Smooth muscle cell (in vitro differentiated cells): ENCODE results near the gene EFEMP2. TPM values are rescaled to one million over a fixed set of nuclear protein-coding genes. Genes with fewer than 3 reads are reported as not detected.

Experiments used
- DNase-seq: peaks from one replicate; lab custom pipeline; 2025; ENCODE audit not compliant: unreplicated experiment; lab: John Stamatoyannopoulos, UW
- H2AFZ ChIP-seq: fragments of 200-600 bp; sonication (generic); 2 replicates; pipeline ENCODE4 v1.6.0; 2016; ENCODE audit warnings: antibody characterized with exemption, low read depth, mild to moderate bottlenecking
- H3F3A ChIP-seq: fragments of 200-600 bp; sonication (generic); 2 replicates; pipeline ENCODE4 v1.6.0; 2017; ENCODE audit warnings: antibody characterized with exemption, low read depth
- H3K27ac ChIP-seq: fragments of 200-600 bp; sonication (generic); 2 replicates; pipeline ENCODE4 v1.5.1; 2016; ENCODE audit warnings: low read depth, mild to moderate bottlenecking
- H3K27me3 ChIP-seq: fragments of 200-600 bp; sonication (generic); 2 replicates; pipeline ENCODE4 v1.6.1; 2016; ENCODE audit warnings: low read depth, mild to moderate bottlenecking
- H3K36me3 ChIP-seq: fragments of 200-600 bp; sonication (generic); 2 replicates; pipeline ENCODE4 v1.5.1; 2016; ENCODE audit warnings: low read depth
- H3K4me1 ChIP-seq: fragments of 200-600 bp; sonication (generic); 2 replicates; pipeline ENCODE4 v1.5.1; 2016; ENCODE audit warnings: low read depth
- H3K4me2 ChIP-seq: fragments of 200-600 bp; sonication (generic); 2 replicates; pipeline ENCODE4 v1.6.0; 2016; ENCODE audit warnings: mild to moderate bottlenecking
- H3K4me3 ChIP-seq: fragments of 200-600 bp; sonication (generic); 2 replicates; pipeline ENCODE4 v1.5.1; 2016; ENCODE audit warnings: mild to moderate bottlenecking
- H3K79me2 ChIP-seq: fragments of 200-600 bp; sonication (generic); 2 replicates; pipeline ENCODE4 v1.6.0; 2016; ENCODE audit warnings: low read depth, mild to moderate bottlenecking
- H3K9ac ChIP-seq: fragments of 200-600 bp; sonication (generic); 2 replicates; pipeline ENCODE4 v1.6.0; 2016; ENCODE audit warnings: low read depth
- H3K9me3 ChIP-seq: fragments of 200-600 bp; sonication (generic); replicated peaks from 2 replicates; pipeline ENCODE4 v1.5.1; 2016; ENCODE audit warnings: low read depth
- H4K20me1 ChIP-seq: fragments of 200-600 bp; sonication (generic); 2 replicates; pipeline ENCODE4 v1.6.0; 2016; ENCODE audit warnings: low read depth
- WGBS: methylation state at CpG from one replicate; pipeline ENCODE4 v1.1.7; 2016; ENCODE audit warnings: low lambda C conversion rate; 5-methylcytosine and 5-hydroxymethylcytosine counted together
- polyA plus RNA-seq: library from polyadenylated mRNA; unstranded; fragments of >200 nt; fragmentation: Nextera tagmentation; extraction: Ambion mirVana; gene quantifications from 2 replicates; pipeline ENCODE4 v1.2.1, GENCODE V29; 2016
- total RNA-seq: library from RNA; depleted of rRNA; stranded (reverse); fragments of >200 nt; gene quantifications from 2 replicates; pipeline ENCODE4 v1.2.3, GENCODE V29; 2014
- TF ChIP-seq, protein P1 (sequence below): fragments of 200-600 bp; sonication (generic); IDR thresholded peaks from 2 replicates; pipeline ENCODE4 v1.5.1; 2017; ENCODE audit warnings: borderline replicate concordance, mild to moderate bottlenecking, antibody characterized with exemption; ENCODE audit not compliant: insufficient read depth, poor library complexity, severe bottlenecking

Gene EFEMP2
- total and polyA plus RNA-seq, 2 experiments from 2014 or later = 99.7 to 362 TPM

DNA sequence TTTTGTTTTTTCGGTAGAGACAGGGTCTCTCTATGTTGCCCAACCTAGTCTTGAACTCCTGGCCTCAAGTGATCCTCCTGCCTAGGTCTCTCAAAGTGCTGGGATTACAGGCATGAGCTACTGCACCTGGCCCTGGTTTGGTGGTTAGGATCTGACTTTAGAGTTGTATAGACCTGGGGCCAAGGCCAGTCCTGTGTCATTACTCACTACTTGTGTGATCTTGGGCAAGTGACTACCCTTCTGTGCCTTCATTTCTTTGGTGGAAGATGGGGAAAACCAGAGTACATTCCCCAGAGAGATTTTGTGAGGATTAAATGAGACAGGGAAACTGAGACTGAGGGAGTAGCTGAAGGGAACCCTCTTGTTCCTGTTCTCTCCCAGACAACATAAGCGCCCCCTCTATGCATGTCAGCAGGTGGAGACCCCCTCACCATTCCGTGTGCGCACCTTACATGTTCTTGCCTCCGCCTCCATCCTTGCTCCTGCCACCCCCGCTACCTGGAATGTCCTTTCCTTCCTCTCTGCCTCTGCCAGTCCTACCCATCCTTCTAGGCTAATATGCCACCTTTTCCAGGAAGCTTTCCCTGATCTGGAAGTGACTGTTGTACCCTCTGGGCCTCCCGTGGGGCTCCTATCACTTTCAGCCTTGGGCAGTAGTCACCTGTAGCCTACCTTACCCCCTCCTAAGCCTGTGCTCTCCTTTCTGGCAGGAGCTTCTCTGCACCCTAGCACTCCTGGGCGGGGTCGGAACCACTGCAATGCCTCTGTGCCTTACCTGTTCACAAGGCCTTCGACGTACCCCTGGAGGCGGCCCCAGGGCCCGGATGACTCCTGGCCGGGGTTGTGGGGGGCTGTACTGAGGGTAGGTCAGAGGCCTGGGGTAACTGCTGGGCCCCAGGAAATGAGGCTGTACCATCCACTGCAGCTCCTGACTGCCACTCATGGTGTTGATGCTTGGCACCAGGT, 23.7 kb upstream of the EFEMP2 start:
- no peak overlapping the region for H2AFZ ChIP-seq
- no peak overlapping the region for H3K4me2 ChIP-seq
- peaks cover 70% of the 10 kb centered on the region for H3K79me2 ChIP-seq
- H3K27ac ChIP-seq = no peak overlapping the region
- H3K9me3 ChIP-seq = no peaks in the 10 kb centered on the region
- WGBS = 97% methylated on average over 14 of the region's 14 CpGs
- no peak for DNase-seq
- H3K4me1 ChIP-seq = peaks cover 12% of the 10 kb centered on the region
- H3F3A ChIP-seq = peaks cover 15% of the 10 kb centered on the region
- H4K20me1 ChIP-seq = peaks cover 64% of the 10 kb centered on the region
- no peak overlapping the region for H3K9ac ChIP-seq
- H3K36me3 ChIP-seq = no peaks in the 10 kb centered on the region
- TF ChIP-seq, protein P1, sequence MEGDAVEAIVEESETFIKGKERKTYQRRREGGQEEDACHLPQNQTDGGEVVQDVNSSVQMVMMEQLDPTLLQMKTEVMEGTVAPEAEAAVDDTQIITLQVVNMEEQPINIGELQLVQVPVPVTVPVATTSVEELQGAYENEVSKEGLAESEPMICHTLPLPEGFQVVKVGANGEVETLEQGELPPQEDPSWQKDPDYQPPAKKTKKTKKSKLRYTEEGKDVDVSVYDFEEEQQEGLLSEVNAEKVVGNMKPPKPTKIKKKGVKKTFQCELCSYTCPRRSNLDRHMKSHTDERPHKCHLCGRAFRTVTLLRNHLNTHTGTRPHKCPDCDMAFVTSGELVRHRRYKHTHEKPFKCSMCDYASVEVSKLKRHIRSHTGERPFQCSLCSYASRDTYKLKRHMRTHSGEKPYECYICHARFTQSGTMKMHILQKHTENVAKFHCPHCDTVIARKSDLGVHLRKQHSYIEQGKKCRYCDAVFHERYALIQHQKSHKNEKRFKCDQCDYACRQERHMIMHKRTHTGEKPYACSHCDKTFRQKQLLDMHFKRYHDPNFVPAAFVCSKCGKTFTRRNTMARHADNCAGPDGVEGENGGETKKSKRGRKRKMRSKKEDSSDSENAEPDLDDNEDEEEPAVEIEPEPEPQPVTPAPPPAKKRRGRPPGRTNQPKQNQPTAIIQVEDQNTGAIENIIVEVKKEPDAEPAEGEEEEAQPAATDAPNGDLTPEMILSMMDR = no peak
- H3K4me3 ChIP-seq = no peak overlapping the region
- H3K27me3 ChIP-seq = no peaks in the 10 kb centered on the region

- H3K4me1 ChIP-seq = peaks cover 11% of the 10 kb centered on the region
- H3K9me3 ChIP-seq = no peaks in the 10 kb centered on the region
- H3K27ac ChIP-seq = no peak overlapping the region
- H3K4me2 ChIP-seq = no peak overlapping the region
- peaks cover 72% of the 10 kb centered on the region for H4K20me1 ChIP-seq
- no peaks in the 10 kb centered on the region for H3K36me3 ChIP-seq
- peaks cover 7% of the 10 kb centered on the region for H3F3A ChIP-seq
- H3K9ac ChIP-seq = no peak overlapping the region
- peaks cover 70% of the 10 kb centered on the region for H3K79me2 ChIP-seq
- WGBS = 90% methylated on average over 5 of the region's 5 CpGs
- no peak for DNase-seq
- no peaks in the 10 kb centered on the region for H3K27me3 ChIP-seq
- TF ChIP-seq, protein P1 = no peak
- no peak overlapping the region for H2AFZ ChIP-seq
- no peak overlapping the region for H3K4me3 ChIP-seq
These were observed 22.9 kb upstream of the EFEMP2 start for GRCh38 chr11:65895482-65895981.

DNA sequence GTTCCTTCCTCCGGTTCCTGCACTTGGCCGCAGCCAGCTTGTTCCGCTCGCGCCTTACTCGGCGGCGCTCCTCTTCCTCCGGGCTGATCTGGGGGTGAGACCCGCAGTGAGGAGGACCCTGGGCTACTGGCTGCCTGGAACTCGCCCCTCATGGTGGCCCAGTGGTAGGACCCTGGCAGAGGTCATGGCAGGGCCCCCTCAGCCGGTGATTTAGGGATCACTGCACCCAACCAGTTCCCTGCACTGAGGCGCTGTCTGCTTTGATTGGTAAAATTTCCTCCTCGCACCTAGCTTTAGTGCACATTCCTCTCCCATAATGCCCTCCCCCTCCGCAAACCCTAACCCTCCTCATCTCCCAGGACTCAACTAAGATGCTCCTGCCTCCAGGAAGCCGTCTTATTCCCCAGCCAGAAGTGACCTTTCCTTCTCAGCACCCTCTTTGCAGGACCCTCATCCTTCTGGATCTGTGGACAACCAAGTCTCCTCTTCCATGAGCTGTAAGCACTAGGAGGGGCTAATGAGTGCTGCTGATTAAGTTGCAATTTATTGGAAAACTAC, 21.5 kb upstream of the EFEMP2 start:
- Histone ChIP-seq H3F3A (peaks cover 10% of the 10 kb centered on the region), H3K4me3 (no peak overlapping the region), H2AFZ (no peak overlapping the region), H3K9me3 (no peaks in the 10 kb centered on the region), H3K4me2 (no peak overlapping the region), H3K27me3 (no peaks in the 10 kb centered on the region), H3K79me2 (peaks cover 65% of the 10 kb centered on the region), H3K36me3 (no peaks in the 10 kb centered on the region), H3K4me1 (peaks cover 17% of the 10 kb centered on the region), H3K9ac (no peak overlapping the region), H4K20me1 (peaks cover 66% of the 10 kb centered on the region), H3K27ac (no peak overlapping the region)
- TF ChIP-seq, protein P1 = no peak
- DNase-seq = no peak
- 93% methylated on average over 16 of the region's 16 CpGs for WGBS
